Stimulated activated CD8-positive, alpha-beta memory T cell treated with anti-CD3 and anti-CD28 coated beads, Interleukin-12 subunit alpha, Interleukin-12 subunit beta, amount 100 ng/mL, for 4 hours (primary cell): ENCODE data around the gene PROKR1.

Experiments
- DNase-seq: peaks from one replicate; pipeline ENCODE4 v3.0.0-alpha.2; 2020; ENCODE audit warnings: low read depth

Gene PROKR1

DNA sequence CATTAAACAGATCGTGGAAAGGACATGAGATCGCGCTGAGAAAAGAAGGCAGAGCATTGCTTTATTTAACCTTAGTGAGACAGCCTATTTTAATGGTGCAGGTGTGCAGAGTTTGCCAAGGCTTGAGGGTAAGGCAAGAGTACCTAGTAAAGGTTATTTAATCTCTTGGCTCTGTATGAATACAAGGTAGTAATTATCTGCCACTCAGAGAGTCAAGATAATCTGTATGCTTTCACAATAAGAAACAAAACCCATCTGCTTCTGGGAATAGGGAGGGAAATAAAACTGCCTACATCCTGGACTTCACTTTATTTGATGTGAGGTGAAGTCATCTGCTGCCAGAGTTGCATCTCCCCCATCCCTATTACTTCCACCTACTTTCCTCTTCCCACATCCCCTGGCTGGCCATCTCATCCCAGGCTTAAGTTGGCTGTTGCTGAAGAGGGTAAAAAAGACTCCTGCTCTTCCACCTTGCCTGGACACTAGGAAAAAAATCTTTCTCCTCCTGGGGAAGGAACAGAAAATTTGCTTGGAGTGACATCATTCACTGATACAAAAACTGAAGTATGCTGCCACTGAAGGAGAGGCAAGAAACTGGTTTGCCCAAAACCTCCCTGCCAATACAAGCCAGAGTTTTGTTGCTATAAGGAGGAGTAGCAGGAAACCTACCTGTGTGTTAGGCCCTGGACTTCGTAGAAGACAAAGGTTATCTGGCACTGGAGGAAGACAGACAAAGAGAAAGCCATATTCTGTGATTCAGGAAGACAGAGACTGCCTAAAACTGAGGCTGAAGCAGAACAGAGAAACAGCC is 55.4 kb downstream of the PROKR1 start:
- DNase-seq = no peak

DNA sequence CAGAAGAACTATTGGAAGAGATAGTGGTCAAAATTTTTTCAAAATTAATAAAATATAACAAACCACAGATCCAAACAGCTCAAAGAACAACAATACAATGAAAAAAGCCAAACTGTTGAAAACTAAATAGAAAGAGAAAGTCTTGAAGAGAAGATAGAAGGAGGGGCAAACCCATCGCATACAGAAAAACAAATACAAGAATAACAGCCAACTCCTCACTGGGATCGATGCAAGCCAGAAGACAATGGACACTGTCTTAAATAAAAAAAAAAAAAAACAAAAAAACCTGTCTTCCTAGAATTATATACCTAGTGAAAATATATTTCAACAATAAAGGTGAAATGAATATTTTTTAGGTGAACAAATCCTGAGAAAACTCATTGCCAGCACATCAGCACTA is 57.2 kb downstream of the PROKR1 start:
- no peak for DNase-seq

DNA sequence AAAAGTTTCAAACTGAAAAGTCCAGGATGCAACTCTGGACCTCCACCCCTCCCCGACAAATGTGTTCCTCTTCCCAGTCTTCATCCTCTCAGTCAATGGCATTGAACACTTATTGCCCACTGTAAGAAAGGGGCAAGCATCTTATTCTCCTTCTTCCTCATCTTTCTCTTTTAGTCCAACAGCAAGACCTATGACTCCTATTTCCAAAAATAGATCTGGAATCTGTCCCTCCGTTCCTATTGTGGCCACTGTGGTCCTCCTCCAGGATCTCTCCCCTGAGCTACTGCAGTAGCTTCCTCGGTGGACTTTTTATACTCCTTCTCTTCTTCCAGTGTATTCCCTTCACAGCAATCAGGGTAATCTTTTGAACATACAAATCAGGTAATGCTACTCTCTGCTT is 63.3 kb downstream of the PROKR1 start:
- DNase-seq = no peak
